Fibroblast of lung (primary cell): Measurements from ENCODE around the gene TRAPPC12.

Experiments
- EZH2 ChIP-seq: IDR thresholded peaks from 2 replicates; pipeline ENCODE4 v1.5.1; 2012; ENCODE audit warnings: low read length, control low read depth, mild to moderate bottlenecking; ENCODE audit errors: missing control alignments
- TF ChIP-seq, protein P1 (sequence below), 2 donors: IDR thresholded peaks in 1 of 2; conservative IDR thresholded peaks in 1 of 2; 1 replicate in 1 of 2; 2 replicates in 1 of 2; pipeline ENCODE4 v1.5.1; 2011 to 2012; ENCODE audit warnings: low read length in 2 of 2, control low read depth in 1 of 2, inconsistent platforms in 1 of 2, low read depth in 1 of 2, mild to moderate bottlenecking in 1 of 2

DNA sequence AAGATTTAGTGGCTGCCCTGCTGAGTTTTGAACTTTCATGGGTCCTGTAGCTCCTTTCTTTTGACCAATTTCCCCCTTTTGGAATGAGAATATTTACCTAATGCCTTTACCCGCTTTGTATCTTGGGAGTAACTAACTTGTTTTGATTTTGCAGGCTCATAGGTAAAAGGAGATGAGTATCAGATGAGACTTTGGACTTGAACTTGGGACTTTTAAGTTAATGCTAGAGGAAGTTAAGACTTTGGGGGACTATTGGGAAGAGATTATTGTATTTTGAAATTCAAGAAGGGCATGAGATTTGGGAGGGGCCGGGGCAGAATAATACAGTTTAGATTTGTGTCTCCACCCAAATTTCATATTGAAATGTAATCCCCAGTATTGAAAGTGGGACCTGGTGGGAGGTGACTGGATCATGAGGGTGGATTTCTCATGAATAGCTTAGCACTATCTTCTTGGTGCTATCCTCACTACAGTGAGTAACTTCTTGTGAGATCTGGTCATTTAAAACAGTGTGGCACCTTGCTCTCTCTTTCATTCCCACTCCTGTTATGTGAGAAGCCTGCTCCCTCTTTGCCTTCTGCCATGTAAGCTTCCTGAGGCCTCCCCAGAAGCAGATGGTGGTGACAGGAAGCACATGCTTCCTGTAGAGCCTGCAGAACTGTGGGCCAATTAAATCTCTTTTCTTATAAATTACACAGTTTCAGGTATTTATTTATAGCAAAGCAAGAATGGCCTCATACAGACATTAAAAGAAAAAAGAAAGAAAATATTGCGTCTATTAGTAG is 133.7 kb downstream of the TRAPPC12 start:
- TF ChIP-seq, protein P1, sequence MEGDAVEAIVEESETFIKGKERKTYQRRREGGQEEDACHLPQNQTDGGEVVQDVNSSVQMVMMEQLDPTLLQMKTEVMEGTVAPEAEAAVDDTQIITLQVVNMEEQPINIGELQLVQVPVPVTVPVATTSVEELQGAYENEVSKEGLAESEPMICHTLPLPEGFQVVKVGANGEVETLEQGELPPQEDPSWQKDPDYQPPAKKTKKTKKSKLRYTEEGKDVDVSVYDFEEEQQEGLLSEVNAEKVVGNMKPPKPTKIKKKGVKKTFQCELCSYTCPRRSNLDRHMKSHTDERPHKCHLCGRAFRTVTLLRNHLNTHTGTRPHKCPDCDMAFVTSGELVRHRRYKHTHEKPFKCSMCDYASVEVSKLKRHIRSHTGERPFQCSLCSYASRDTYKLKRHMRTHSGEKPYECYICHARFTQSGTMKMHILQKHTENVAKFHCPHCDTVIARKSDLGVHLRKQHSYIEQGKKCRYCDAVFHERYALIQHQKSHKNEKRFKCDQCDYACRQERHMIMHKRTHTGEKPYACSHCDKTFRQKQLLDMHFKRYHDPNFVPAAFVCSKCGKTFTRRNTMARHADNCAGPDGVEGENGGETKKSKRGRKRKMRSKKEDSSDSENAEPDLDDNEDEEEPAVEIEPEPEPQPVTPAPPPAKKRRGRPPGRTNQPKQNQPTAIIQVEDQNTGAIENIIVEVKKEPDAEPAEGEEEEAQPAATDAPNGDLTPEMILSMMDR (conservative IDR thresholded peaks at IDR 0.05 in 1 of 2, IDR thresholded peaks at IDR 0.05 in 1 of 2; ENCODE audit: low read depth in 1 of 2, low read length in 2 of 2) = no peak
- no peak for TF ChIP-seq EZH2
